ENCODE results near the gene NRXN3.

GRCh38 chr14:79150226-79150625 is 980.1 kb downstream of the NRXN3 start:
- TF ChIP-seq, protein P1, sequence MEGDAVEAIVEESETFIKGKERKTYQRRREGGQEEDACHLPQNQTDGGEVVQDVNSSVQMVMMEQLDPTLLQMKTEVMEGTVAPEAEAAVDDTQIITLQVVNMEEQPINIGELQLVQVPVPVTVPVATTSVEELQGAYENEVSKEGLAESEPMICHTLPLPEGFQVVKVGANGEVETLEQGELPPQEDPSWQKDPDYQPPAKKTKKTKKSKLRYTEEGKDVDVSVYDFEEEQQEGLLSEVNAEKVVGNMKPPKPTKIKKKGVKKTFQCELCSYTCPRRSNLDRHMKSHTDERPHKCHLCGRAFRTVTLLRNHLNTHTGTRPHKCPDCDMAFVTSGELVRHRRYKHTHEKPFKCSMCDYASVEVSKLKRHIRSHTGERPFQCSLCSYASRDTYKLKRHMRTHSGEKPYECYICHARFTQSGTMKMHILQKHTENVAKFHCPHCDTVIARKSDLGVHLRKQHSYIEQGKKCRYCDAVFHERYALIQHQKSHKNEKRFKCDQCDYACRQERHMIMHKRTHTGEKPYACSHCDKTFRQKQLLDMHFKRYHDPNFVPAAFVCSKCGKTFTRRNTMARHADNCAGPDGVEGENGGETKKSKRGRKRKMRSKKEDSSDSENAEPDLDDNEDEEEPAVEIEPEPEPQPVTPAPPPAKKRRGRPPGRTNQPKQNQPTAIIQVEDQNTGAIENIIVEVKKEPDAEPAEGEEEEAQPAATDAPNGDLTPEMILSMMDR (conservative IDR thresholded peaks at IDR 0.05 in 1 of 2, IDR thresholded peaks at IDR 0.05 in 1 of 2; ENCODE audit: extremely low read depth in 1 of 2, insufficient read depth in 1 of 2, low read depth in 1 of 2, low read length in 2 of 2): no peak
- no peak for TF ChIP-seq EZH2 (IDR thresholded peaks at IDR 0.05; ENCODE audit: borderline replicate concordance, low read length)

Data from mammary epithelial cell (primary cell).